Activated CD4-positive, alpha-beta T cell treated with anti-CD3 and anti-CD28 coated beads for 24 hours (primary cell): Measurements from ENCODE around the gene MYH16.
"Not testable (repeated sequence)": the region's sequence is repeated elsewhere in the genome, so short reads cannot be mapped to it uniquely, and the experiment has no call there.

Experiments
- DNase-seq, 2 donors: peaks; one replicate each; pipeline ENCODE4 v3.0.0-alpha.2; 2020; ENCODE audit warnings: low read depth in 2 of 2

Gene MYH16

GRCh38 chr7:99258501-99258900 lies 14.1 kb upstream of the MYH16 start:
- DNase-seq: no peak

- no peak for DNase-seq
Measured at GRCh38 chr7:99260395-99260794, 12.2 kb upstream of the MYH16 start.

- DNase-seq: no peak
Measured at GRCh38 chr7:99261646-99262045, 11.0 kb upstream of the MYH16 start.

GRCh38 chr7:99265848-99266480 lies 6.7 kb upstream of the MYH16 start:
- DNase-seq: no peak

GRCh38 chr7:99267481-99267840 lies 5.2 kb upstream of the MYH16 start:
- DNase-seq: no peak

GRCh38 chr7:99267841-99268576 lies 4.6 kb upstream of the MYH16 start:
- DNase-seq: no peak

- DNase-seq: no peak
Measured at GRCh38 chr7:99268577-99268908, 4.1 kb upstream of the MYH16 start.

- no peak for DNase-seq
Measured at GRCh38 chr7:99270702-99271101, 1.9 kb upstream of the MYH16 start.

- not testable (repeated sequence) for DNase-seq
Measured at GRCh38 chr7:99273561-99273960, 922 bp downstream of the MYH16 start.

GRCh38 chr7:99274908-99275307 lies 2.3 kb downstream of the MYH16 start:
- not testable (repeated sequence) for DNase-seq

GRCh38 chr7:99275496-99275895 lies 2.9 kb downstream of the MYH16 start:
- DNase-seq: no peak

GRCh38 chr7:99278180-99278579 lies 5.5 kb downstream of the MYH16 start:
- no peak for DNase-seq

GRCh38 chr7:99284165-99284564 lies 11.5 kb downstream of the MYH16 start:
- not testable (repeated sequence) for DNase-seq

- no peak for DNase-seq
Measured at GRCh38 chr7:99287779-99288534, 15.3 kb downstream of the MYH16 start.

GRCh38 chr7:99289185-99289584 lies 16.5 kb downstream of the MYH16 start:
- DNase-seq: no peak

GRCh38 chr7:99290148-99290547 lies 17.5 kb downstream of the MYH16 start:
- DNase-seq: not testable (repeated sequence)

- no peak for DNase-seq
Measured at GRCh38 chr7:99290980-99291607, 18.5 kb downstream of the MYH16 start.

- DNase-seq: no peak
Measured at GRCh38 chr7:99292127-99292526, 19.5 kb downstream of the MYH16 start.

GRCh38 chr7:99293167-99293566 lies 20.5 kb downstream of the MYH16 start:
- no peak for DNase-seq

- no peak for DNase-seq
Measured at GRCh38 chr7:99293650-99294049, 21.0 kb downstream of the MYH16 start.

- DNase-seq: no peak
Measured at GRCh38 chr7:99296471-99296870, 23.8 kb downstream of the MYH16 start.

GRCh38 chr7:99301496-99301895 lies 28.9 kb downstream of the MYH16 start:
- no peak for DNase-seq
